ENCODE results near the gene SRP19. TPM values are rescaled to one million over a fixed set of nuclear protein-coding genes. Genes with fewer than 3 reads are reported as not detected.
"Not testable (repeated sequence)": the region's sequence is repeated elsewhere in the genome, so short reads cannot be mapped to it uniquely, and the experiment has no call there.

The SRP19 gene
- total RNA-seq, result 19.4 TPM

GRCh38 chr5:112860929-112861637 is at the start of gene SRP19:
Gene SRP19 (plus strand): TSS chr5:112861287. CDS start chr5:112861377, 90 bp downstream.
- DNase-seq (ENCODE audit: low spot score) (peak; percentile 95), ATAC-seq (peak; percentile 97)

- no peak for ATAC-seq
- DNase-seq (ENCODE audit: low spot score), result no peak
These were observed 48.5 kb upstream of the SRP19 start for GRCh38 chr5:112812549-112812948.

GRCh38 chr5:112820246-112820645 is 40.8 kb upstream of the SRP19 start:
- no peak for ATAC-seq

GRCh38 chr5:112822456-112822855 is 38.6 kb upstream of the SRP19 start:
- DNase-seq (ENCODE audit: low spot score) (no peak), ATAC-seq (no peak)

More at GRCh38 chr5:112820246-112820645, 40.8 kb upstream of the SRP19 start:
- DNase-seq (ENCODE audit: low spot score), result no peak

- no peak for DNase-seq (ENCODE audit: low spot score)
- ATAC-seq, result no peak
These were observed 37.9 kb upstream of the SRP19 start for GRCh38 chr5:112823181-112823580.

GRCh38 chr5:112823656-112824055 is 37.4 kb upstream of the SRP19 start:
- no peak for DNase-seq (ENCODE audit: low spot score)
- no peak for ATAC-seq

GRCh38 chr5:112824197-112824596 is 36.9 kb upstream of the SRP19 start:
- DNase-seq (ENCODE audit: low spot score) (no peak), ATAC-seq (no peak)

- ATAC-seq (no peak), DNase-seq (ENCODE audit: low spot score) (no peak)
These were observed 30.7 kb upstream of the SRP19 start for GRCh38 chr5:112830378-112830777.

- DNase-seq (ENCODE audit: low spot score) (no peak), ATAC-seq (no peak)
These were observed 27.1 kb upstream of the SRP19 start for GRCh38 chr5:112833971-112834370.

- ATAC-seq (no peak), DNase-seq (ENCODE audit: low spot score) (no peak)
These were observed 16.6 kb upstream of the SRP19 start for GRCh38 chr5:112844489-112844888.

- ATAC-seq (no peak), DNase-seq (ENCODE audit: low spot score) (no peak)
These were observed 14.5 kb upstream of the SRP19 start for GRCh38 chr5:112846556-112846955.

GRCh38 chr5:112847306-112847705 is 13.8 kb upstream of the SRP19 start:
- no peak for DNase-seq (ENCODE audit: low spot score)
- ATAC-seq, result no peak

- DNase-seq (ENCODE audit: low spot score) (no peak), ATAC-seq (peak; percentile 99)
These were observed 12.8 kb upstream of the SRP19 start for GRCh38 chr5:112848116-112848811.

- no peak for ATAC-seq
- DNase-seq (ENCODE audit: low spot score), result no peak
These were observed 11.2 kb upstream of the SRP19 start for GRCh38 chr5:112849912-112850311.

GRCh38 chr5:112854651-112855050 is 6.4 kb upstream of the SRP19 start:
- ATAC-seq (no peak), DNase-seq (ENCODE audit: low spot score) (no peak)

GRCh38 chr5:112857866-112858265 is 3.2 kb upstream of the SRP19 start:
- DNase-seq (ENCODE audit: low spot score), result no peak
- ATAC-seq, result no peak

- DNase-seq (ENCODE audit: low spot score); ATAC-seq: not testable (repeated sequence)
These were observed 537 bp upstream of the SRP19 start for GRCh38 chr5:112860571-112860928.

- DNase-seq (ENCODE audit: low spot score) (no peak), ATAC-seq (no peak)
These were observed 525 bp downstream of the SRP19 start for GRCh38 chr5:112861638-112861985.

GRCh38 chr5:112862085-112862484 is 998 bp downstream of the SRP19 start:
- ATAC-seq (no peak), DNase-seq (ENCODE audit: low spot score) (no peak)

- peak; percentile 60 for DNase-seq (ENCODE audit: low spot score)
- peak; percentile 58 for ATAC-seq
These were observed 2.5 kb downstream of the SRP19 start for GRCh38 chr5:112863549-112863948.

GRCh38 chr5:112865128-112865527 is 4.0 kb downstream of the SRP19 start:
- ATAC-seq, result no peak
- DNase-seq (ENCODE audit: low spot score), result no peak

GRCh38 chr5:112866739-112867138 is 5.7 kb downstream of the SRP19 start:
- no peak for ATAC-seq
- DNase-seq (ENCODE audit: low spot score), result no peak

GRCh38 chr5:112867411-112867810 is 6.3 kb downstream of the SRP19 start:
- ATAC-seq, result no peak
- DNase-seq (ENCODE audit: low spot score), result no peak
